A673 (cell line): ENCODE results near the gene MYADM. TPM values are rescaled to one million over a fixed set of nuclear protein-coding genes. Genes with fewer than 3 reads are reported as not detected.

Source experiments
- BruUV-seq: library from RNA; stranded (reverse); fragments of 400-500 nt; replicated peaks from 2 replicates; lab custom pipeline; 2021; lab: Mats Ljungman, UMichigan
- CTCF ChIA-PET: fragments of 300-600 bp; sonication (Branson Sonifier 250); formaldehyde crosslinking; loops from one replicate; lab custom pipeline; 2022; ENCODE audit warnings: antibody characterized with exemption; lab: Charles Lee
- POLR2A ChIA-PET: fragments of 300-600 bp; sonication (Branson Sonifier 250); formaldehyde crosslinking; loops from one replicate; lab custom pipeline; 2022; ENCODE audit warnings: antibody characterized with exemption; ENCODE audit not compliant: low non-redundant PET; lab: Charles Lee
- DNase-seq: peaks from one replicate; pipeline ENCODE4 v3.0.0-alpha.2; 2015; ENCODE audit warnings: low spot score
- H3K27ac ChIP-seq: fragments of 200-600 bp; sonication (generic); 2 replicates; pipeline ENCODE4 v1.5.1; 2016; ENCODE audit warnings: mixed run types, low read depth, mild to moderate bottlenecking, mixed read lengths, antibody characterized with exemption, low read length; ENCODE audit not compliant: poor library complexity, severe bottlenecking
- H3K27me3 ChIP-seq: fragments of 200-600 bp; sonication (generic); replicated peaks from 2 replicates; pipeline ENCODE4 v1.6.1; 2017; ENCODE audit warnings: mixed run types, low read depth, mild to moderate bottlenecking, mixed read lengths, antibody characterized with exemption, low read length; ENCODE audit not compliant: insufficient read depth, poor library complexity
- H3K36me3 ChIP-seq: fragments of 200-600 bp; sonication (generic); 2 replicates; pipeline ENCODE4 v1.6.1; 2016; ENCODE audit warnings: mixed run types, mild to moderate bottlenecking, mixed read lengths, antibody characterized with exemption, low read length; ENCODE audit not compliant: insufficient read depth, poor library complexity, severe bottlenecking
- H3K4me1 ChIP-seq: fragments of 200-600 bp; sonication (generic); 2 replicates; pipeline ENCODE4 v1.6.1; 2017; ENCODE audit warnings: mixed run types, mild to moderate bottlenecking, mixed read lengths, antibody characterized with exemption, low read length; ENCODE audit not compliant: insufficient read depth, poor library complexity, severe bottlenecking
- H3K4me3 ChIP-seq: fragments of 200-600 bp; sonication (generic); 2 replicates; pipeline ENCODE4 v1.5.1; 2016; ENCODE audit warnings: low read depth, mixed run types, mild to moderate bottlenecking, mixed read lengths, low read length; ENCODE audit not compliant: poor library complexity, severe bottlenecking
- H3K9me3 ChIP-seq: fragments of 200-600 bp; sonication (generic); 2 replicates; pipeline ENCODE4 v1.6.1; 2016; ENCODE audit warnings: mixed run types, low read depth, mild to moderate bottlenecking, mixed read lengths, antibody characterized with exemption, low read length; ENCODE audit not compliant: poor library complexity, severe bottlenecking
- EZH2 ChIP-seq: fragments of 200-600 bp; sonication (generic); IDR thresholded peaks from 2 replicates; pipeline ENCODE4 v1.6.1; 2017; ENCODE audit warnings: borderline replicate concordance, low read depth, mild to moderate bottlenecking, mixed read lengths, antibody characterized with exemption, low read length; ENCODE audit not compliant: poor library complexity, severe bottlenecking
- intact Hi-C: fragments of 100-400 bp; cut with micrococcal nuclease; formaldehyde crosslinking; loops from one replicate; pipeline ENCODE4 v1.10.0; 2022; ENCODE audit not compliant: unreplicated experiment
- total RNA-seq: library from RNA; stranded (reverse); gene quantifications from 2 replicates; pipeline ENCODE4 v1.2.3, GENCODE V29; 2021
- TF ChIP-seq, protein P1 (sequence below): fragments of 300-800, 200-600 bp; sonication (generic); conservative IDR thresholded peaks from 2 replicates; pipeline ENCODE4 v1.5.1; 2017; ENCODE audit warnings: low read depth, mild to moderate bottlenecking, antibody characterized with exemption, low read length, moderate library complexity, mixed read lengths

The MYADM gene
- total RNA-seq, 1 experiment from 2014 or later = 53.2 TPM

DNA sequence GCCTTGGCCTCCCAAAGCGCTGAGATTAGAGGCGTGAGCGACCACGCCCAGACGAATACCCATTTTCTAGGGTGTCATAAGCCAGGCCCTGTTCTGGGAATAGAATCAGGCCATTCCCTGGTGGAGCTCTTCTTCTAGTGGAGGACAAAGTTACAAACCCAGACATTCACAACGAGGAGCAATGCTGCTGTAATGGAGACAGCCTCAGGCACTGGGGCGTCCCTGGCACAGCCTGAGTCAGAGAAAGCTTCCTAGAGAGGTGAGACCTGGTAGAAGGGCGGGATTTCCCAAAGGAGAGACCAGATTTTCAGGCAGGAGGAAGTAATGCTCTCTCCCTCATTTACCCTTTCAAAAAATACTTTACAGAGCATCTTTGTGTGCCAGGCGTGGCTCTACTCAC is 27.0 kb downstream of the MYADM start:
- ChIA-PET POLR2A (no interaction called here), CTCF (no interaction called here)
- peaks cover 8% of the 10 kb centered on the region for H3K4me1 ChIP-seq
- intact Hi-C loops = no loop called here
- no peaks in the 10 kb centered on the region for H3K36me3 ChIP-seq
- no peak overlapping the region for H3K27ac ChIP-seq
- no peak for DNase-seq
- BruUV-seq = no TSS peak
- no peaks in the 10 kb centered on the region for H3K9me3 ChIP-seq
- peaks cover 7% of the 10 kb centered on the region for H3K27me3 ChIP-seq
- TF ChIP-seq EZH2 = no peak
- TF ChIP-seq, protein P1, sequence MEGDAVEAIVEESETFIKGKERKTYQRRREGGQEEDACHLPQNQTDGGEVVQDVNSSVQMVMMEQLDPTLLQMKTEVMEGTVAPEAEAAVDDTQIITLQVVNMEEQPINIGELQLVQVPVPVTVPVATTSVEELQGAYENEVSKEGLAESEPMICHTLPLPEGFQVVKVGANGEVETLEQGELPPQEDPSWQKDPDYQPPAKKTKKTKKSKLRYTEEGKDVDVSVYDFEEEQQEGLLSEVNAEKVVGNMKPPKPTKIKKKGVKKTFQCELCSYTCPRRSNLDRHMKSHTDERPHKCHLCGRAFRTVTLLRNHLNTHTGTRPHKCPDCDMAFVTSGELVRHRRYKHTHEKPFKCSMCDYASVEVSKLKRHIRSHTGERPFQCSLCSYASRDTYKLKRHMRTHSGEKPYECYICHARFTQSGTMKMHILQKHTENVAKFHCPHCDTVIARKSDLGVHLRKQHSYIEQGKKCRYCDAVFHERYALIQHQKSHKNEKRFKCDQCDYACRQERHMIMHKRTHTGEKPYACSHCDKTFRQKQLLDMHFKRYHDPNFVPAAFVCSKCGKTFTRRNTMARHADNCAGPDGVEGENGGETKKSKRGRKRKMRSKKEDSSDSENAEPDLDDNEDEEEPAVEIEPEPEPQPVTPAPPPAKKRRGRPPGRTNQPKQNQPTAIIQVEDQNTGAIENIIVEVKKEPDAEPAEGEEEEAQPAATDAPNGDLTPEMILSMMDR = no peak
- no peak overlapping the region for H3K4me3 ChIP-seq

DNA sequence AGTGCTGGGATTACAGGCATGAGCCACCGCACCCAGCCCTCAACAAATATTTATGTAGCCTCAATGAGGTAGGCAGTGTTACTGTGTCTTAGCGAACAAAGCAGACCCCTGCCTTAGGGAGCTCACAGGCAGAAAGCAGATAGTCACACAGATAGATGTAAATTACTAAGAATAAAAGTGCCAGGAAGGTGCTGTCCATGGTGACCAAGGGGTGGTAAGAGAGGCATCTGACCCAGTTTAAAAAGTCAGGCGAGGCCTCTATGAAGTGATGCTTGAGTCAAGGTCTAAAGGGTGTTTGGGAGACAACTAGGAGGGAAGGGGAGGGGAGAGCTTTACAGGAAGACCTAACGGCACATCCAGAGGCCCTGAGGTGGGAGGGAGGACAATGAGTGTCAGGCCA is 29.0 kb downstream of the MYADM start:
- ChIA-PET CTCF (interaction anchor here (1.2 kb wide), 1 partner anchor 10 kb away, joined by 3 read pairs; no protein-coding TSS in a partner anchor), POLR2A (no interaction called here)
- Histone ChIP-seq H3K27ac (no peak overlapping the region), H3K27me3 (peaks cover 7% of the 10 kb centered on the region), H3K36me3 (no peaks in the 10 kb centered on the region), H3K9me3 (no peaks in the 10 kb centered on the region), H3K4me3 (no peak overlapping the region), H3K4me1 (peaks cover 8% of the 10 kb centered on the region)
- intact Hi-C loops = no loop called here
- no peak for TF ChIP-seq EZH2
- TF ChIP-seq, protein P1 = no peak
- no TSS peak for BruUV-seq
- no peak for DNase-seq

DNA sequence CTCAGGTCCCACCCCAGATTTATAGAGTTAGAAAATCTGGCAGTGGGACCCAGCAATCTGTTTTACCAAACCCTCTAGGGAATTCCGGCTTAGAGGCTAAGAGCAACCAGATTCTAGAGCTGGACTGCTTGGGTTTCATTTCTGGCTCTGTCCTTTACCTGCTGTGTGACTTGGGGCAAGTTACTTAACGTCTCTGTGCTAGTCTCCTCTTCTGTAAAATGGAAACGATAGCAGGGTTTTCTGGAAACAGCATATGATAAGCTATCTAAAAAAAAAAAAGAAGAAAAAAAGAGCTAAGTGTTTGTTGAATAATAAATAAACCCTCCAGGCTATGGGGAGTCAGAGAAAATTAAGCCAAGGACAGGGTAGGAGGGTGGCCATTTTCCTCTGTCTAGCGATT is 29.8 kb downstream of the MYADM start:
- BruUV-seq = no TSS peak
- TF ChIP-seq, protein P1 = no peak
- no peak for TF ChIP-seq EZH2
- Histone ChIP-seq H3K4me3 (no peak overlapping the region), H3K27me3 (peaks cover 7% of the 10 kb centered on the region), H3K36me3 (no peaks in the 10 kb centered on the region), H3K9me3 (no peaks in the 10 kb centered on the region), H3K4me1 (peaks cover 8% of the 10 kb centered on the region), H3K27ac (no peak overlapping the region)
- CTCF ChIA-PET = interaction anchor here (0.5 to 1.2 kb wide), 2 partner anchors 9 to 128 kb away, joined by 3 to 5 read pairs; no protein-coding TSS in a partner anchor
- POLR2A ChIA-PET = no interaction called here
- intact Hi-C loops = no loop called here
- DNase-seq = no peak
